ENCODE data around the gene SOX6. TPM values are rescaled to one million over a fixed set of nuclear protein-coding genes. Genes with fewer than 3 reads are reported as not detected.

Gene SOX6
- total RNA-seq, 4 donors from 2014 or later: 3.1 to 12.6 (median 7.6) TPM

- no peak for TF ChIP-seq CTCF (IDR thresholded peaks at IDR 0.05; ENCODE audit: low read depth)
Measured at GRCh38 chr11:16154715-16155396, 201.5 kb downstream of the SOX6 start.

GRCh38 chr11:16153951-16154350, 202.4 kb downstream of the SOX6 start:
- no peak for TF ChIP-seq CTCF (IDR thresholded peaks at IDR 0.05; ENCODE audit: low read depth)

- TF ChIP-seq CTCF (IDR thresholded peaks at IDR 0.05; ENCODE audit: low read depth): no peak
Measured at GRCh38 chr11:16151138-16151537, 205.2 kb downstream of the SOX6 start.

GRCh38 chr11:16149476-16149875, 206.9 kb downstream of the SOX6 start:
- TF ChIP-seq CTCF (IDR thresholded peaks at IDR 0.05; ENCODE audit: low read depth): no peak

- TF ChIP-seq CTCF (IDR thresholded peaks at IDR 0.05; ENCODE audit: low read depth): no peak
Measured at GRCh38 chr11:16148301-16148931, 207.9 kb downstream of the SOX6 start.

GRCh38 chr11:16136792-16137390, 219.5 kb downstream of the SOX6 start:
- TF ChIP-seq CTCF (IDR thresholded peaks at IDR 0.05; ENCODE audit: low read depth): no peak

GRCh38 chr11:16133867-16134266, 222.5 kb downstream of the SOX6 start:
- TF ChIP-seq CTCF (IDR thresholded peaks at IDR 0.05; ENCODE audit: low read depth): no peak
